ENCODE data around the gene EPHA4.

The EPHA4 gene

DNA sequence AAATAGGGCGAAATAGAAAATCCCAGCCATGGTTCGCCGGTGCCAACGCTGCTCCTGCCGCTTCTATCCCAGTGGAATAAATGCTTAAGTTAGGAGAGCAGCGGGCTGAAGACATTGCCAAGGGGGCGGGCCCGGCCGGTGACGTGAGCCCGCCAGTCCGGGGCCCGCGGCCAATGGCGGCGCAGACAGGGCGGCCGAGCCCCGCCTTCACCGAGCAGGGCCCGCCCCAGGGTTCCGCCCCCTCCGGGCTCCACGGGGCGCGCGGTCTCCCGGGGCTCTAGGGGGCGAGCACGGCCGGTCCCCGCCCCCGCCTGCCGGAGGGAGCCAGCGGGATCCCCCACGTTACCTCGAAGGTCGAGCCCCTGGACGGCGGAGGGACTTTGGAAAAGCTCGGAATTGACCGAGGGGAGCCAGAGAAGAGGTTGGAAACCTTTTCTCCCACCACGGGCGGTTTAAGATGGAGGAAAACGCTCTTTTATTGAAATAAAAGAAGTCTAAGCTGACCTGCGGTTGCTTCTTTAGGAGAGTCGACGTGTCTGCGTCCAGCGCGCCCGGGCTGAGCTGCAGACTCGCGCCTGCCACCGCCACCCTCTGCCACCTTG is at the start of gene EPHA4:
Gene EPHA4, minus strand, starts transcription at position 86 of the 602 bp plus-strand sequence. Its CDS starts 56 bp downstream, at position 30.
- H3K4me3 ChIP-seq (ENCODE audit: low read depth, low read length): peak within 1 kb of the TSS; percentile 85
- DNase-seq (ENCODE audit: low read depth): peak; percentile 52

- no peak for DNase-seq (ENCODE audit: low read depth)
- no peak overlapping the region for H3K4me3 ChIP-seq (ENCODE audit: low read depth, low read length)
Measured at GRCh38 chr2:221618007-221618406, 45.9 kb upstream of the EPHA4 start.

DNA sequence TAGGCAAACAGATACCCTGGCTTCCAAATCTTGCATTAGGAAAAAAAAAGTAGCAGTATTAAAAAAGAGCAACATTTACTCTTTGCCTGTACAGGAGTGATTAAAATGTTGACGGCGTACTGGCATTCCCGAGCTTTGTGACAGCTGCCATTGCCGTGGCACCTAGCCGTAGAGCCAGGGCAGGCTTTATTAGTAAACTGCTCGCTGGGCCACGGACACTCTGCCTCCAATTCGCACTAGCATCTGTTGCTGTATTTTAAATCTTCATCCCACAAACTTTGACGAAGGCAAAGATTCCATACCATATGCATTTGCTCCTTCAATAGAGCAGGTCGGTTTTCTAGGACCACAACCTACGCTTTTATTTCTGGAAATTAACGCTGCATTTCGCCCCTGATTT is 44.5 kb upstream of the EPHA4 start:
- H3K4me3 ChIP-seq (ENCODE audit: low read depth, low read length): no peak overlapping the region
- no peak for DNase-seq (ENCODE audit: low read depth)

DNA sequence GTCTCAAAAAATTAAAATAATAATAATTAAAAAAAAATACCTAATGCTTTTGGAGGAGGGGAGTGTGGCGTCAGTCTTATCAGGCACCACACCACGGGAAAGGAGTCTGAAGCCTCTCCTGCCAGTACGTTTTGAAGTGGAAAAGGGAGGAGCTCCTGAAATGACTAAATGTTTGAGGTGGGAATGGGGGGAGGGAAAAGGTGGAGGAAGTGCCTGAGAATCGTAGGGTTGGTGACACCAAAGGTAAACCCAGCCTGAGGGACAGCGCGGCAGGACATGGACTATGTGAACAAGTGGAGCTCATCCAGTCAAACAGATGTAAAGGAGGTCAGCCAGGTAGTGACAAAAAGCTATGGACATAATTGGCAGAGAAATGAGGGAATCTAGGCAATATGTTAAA is 42.2 kb upstream of the EPHA4 start:
- H3K4me3 ChIP-seq (ENCODE audit: low read depth, low read length): no peak overlapping the region
- DNase-seq (ENCODE audit: low read depth): no peak

- H3K4me3 ChIP-seq (ENCODE audit: low read depth, low read length): no peak overlapping the region
- no peak for DNase-seq (ENCODE audit: low read depth)
Measured at GRCh38 chr2:221612800-221613199, 40.7 kb upstream of the EPHA4 start.

GRCh38 chr2:221612161-221612560 is 40.1 kb upstream of the EPHA4 start:
- no peak overlapping the region for H3K4me3 ChIP-seq (ENCODE audit: low read depth, low read length)
- no peak for DNase-seq (ENCODE audit: low read depth)

- no peak for DNase-seq (ENCODE audit: low read depth)
- no peak overlapping the region for H3K4me3 ChIP-seq (ENCODE audit: low read depth, low read length)
Measured at GRCh38 chr2:221610675-221611074, 38.6 kb upstream of the EPHA4 start.

DNA sequence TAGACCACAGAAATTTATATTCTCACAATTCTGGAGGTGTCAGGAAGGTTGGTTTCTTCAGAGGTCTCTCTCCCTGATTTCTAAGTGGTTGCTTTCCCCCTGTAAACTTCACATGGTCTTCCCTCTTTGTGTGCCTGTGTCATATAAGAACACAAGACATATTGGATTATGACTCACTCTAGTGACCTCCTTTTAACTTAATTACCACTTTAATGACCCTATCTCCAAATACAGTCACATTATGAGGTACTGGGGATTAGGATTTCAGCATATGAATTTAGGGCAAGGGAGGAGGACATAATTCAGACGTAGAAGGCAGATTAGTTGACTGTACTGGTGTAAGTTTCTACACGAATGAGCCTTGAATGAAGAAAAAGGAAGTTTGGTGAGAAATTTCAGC is 38.2 kb upstream of the EPHA4 start:
- no peak overlapping the region for H3K4me3 ChIP-seq (ENCODE audit: low read depth, low read length)
- DNase-seq (ENCODE audit: low read depth): no peak

DNA sequence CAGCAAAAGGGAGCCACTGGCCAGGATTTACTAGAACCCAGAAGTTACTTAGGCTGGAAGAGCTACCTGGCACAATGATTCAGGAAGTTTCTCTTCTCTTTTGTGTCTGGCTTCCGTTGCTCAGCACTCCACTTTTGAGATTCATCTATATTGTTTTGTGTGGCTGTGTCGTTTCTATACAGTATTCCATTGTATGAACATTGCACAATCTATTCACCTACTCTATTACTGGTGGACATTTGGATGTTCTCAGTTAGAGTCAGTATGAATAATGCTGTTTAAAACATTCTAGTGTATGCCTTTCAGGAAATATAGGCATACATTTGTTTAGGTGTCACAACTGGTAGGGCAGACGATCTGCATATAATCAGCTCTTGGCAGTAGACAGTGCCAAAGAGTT is 36.3 kb upstream of the EPHA4 start:
- DNase-seq (ENCODE audit: low read depth): no peak
- H3K4me3 ChIP-seq (ENCODE audit: low read depth, low read length): no peak overlapping the region

GRCh38 chr2:221606424-221606823 is 34.3 kb upstream of the EPHA4 start:
- no peak overlapping the region for H3K4me3 ChIP-seq (ENCODE audit: low read depth, low read length)
- no peak for DNase-seq (ENCODE audit: low read depth)

DNA sequence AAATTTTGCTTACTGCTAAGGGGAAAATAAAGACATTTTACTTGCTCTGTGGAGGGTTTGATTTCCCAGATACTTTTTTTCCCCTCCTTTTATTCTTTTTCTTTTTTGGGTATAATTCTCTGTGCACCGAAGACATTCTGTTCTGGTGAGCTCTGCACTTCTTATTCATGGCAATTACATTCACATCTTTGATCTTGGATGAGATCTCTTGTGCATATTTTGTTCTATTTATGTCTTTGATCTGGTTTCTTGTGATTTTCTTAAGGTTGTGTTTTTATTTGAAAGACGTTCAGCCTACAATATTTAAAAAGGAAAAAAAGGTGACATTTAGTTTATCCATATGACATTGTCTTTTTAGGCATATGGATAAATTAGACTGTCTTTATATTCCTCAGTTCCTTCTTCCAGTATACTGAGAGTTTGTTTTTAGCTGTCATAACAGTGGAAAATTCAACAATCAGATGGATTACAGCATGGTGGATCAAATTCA is 33.7 kb upstream of the EPHA4 start:
- H3K4me3 ChIP-seq (ENCODE audit: low read depth, low read length): no peak overlapping the region
- no peak for DNase-seq (ENCODE audit: low read depth)

DNA sequence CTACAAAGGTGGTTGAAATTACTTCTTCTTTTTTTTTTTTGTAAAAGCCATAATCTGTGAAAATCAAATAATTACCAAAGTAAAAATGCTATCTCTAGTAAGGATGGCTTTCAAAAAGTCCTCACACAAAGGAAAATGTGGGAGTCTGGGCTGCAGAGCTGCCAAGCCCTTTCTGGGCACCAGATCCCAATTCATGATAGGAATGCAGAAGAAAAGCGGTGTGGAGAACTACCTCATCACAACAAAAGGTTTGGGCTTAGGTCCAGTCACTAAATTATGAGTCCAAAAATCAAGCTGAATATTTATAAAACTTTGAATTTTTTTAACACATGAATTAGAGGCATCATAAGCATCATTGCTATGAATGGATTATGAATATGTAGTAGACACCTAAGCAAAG is 30.8 kb upstream of the EPHA4 start:
- no peak for DNase-seq (ENCODE audit: low read depth)
- H3K4me3 ChIP-seq (ENCODE audit: low read depth, low read length): no peak overlapping the region

DNA sequence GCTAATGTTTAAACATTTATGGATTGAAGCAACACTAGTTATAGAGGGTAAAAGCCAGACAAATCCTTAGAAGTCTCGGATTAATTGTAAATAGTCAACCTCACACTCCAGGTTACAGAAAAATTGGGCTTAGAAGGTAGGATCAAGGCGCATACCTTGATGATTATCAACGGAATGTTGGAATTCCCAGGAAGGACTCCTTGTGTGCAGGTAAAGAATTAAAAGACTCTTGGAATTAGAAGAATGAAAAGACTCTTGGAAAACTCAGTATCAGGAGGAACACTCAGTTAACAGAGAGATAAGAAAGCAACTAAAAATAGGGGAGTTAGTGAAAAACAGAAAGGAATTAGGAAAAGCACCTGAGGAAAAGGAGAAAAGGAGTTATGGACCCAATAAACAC is 29.3 kb upstream of the EPHA4 start:
- DNase-seq (ENCODE audit: low read depth): no peak
- no peak overlapping the region for H3K4me3 ChIP-seq (ENCODE audit: low read depth, low read length)

DNA sequence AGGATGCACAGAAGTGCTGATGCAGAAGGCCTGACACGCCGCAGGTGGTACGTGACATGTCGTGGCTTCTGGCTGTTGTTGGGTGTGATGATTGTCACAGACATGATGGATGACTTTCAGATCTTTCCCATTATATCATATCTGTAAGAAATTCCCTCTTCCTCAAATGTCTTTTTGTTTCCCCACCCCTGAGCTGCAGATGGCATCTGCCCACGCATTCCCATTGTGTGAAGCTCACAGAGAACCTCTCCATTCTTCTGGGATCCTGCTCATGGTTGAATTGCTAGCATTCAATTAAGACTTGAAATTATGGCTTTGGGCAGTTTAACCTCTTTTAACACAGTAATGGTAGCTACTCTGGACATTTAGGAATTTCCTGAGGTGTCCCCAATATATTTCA is 28.3 kb upstream of the EPHA4 start:
- DNase-seq (ENCODE audit: low read depth): no peak
- H3K4me3 ChIP-seq (ENCODE audit: low read depth, low read length): no peak overlapping the region

DNA sequence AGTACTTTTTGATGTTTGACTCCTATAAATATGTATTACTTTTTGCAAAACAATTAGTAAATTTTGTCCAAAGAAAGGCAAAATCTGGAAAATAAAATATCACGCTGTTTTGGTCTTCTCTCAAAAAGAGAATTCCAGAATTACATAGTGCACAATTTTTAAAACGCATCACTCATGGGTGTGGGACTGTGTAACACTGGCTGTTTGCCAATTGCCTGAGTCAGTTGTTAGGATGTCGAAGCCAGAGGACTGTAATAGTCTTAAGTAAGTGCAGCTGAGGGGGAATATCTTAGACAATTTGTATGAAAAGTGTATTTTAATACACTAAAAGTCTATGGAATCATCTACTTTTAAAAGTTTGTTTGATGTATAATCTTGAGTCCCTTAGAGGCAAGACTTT is 24.1 kb upstream of the EPHA4 start:
- H3K4me3 ChIP-seq (ENCODE audit: low read depth, low read length): no peak overlapping the region
- DNase-seq (ENCODE audit: low read depth): no peak

DNA sequence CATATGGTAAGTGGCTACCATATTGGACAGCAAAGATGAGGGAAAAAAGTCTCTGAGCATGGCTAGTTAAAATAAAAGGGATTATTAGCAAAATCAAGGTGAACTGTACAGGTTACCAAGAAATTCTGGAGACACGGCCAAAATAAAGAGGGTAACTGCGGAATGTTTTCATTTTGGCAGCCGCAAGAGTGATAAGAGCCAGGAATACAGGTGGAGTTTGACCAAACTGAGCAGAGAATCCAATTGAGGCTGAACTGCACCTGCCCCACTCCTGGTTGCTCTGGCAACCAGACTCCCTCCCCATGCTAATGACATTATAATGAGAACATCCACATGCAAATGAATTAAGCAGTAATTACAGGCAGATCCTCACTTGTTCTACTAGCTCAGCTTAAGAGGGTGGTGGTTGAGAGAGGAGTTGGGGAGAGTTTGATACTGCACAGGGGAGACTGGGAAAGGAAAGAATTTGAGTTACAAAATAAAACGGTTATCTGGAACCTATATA is 18.8 kb upstream of the EPHA4 start:
- DNase-seq (ENCODE audit: low read depth): no peak
- H3K4me3 ChIP-seq (ENCODE audit: low read depth, low read length): no peak overlapping the region

DNA sequence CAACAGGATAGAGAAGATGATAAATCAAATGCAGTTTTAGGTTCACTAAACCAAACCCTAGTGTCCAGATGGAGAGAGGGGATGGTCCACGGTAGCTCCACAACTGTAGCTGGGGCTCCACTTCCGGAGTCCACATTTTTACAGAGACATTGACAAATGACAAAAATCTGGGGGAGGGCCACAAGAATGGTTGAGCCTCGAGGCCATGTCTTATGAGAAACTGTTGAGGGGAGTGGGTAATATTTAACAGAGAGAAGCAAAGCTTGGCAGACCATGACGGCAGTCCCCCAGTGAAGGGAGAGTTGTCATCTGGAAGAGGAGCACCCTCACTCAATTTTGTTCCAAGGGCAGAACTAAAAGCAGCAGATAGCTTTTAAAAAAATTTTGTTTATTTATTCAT is 17.6 kb upstream of the EPHA4 start:
- no peak for DNase-seq (ENCODE audit: low read depth)
- H3K4me3 ChIP-seq (ENCODE audit: low read depth, low read length): no peak overlapping the region

DNA sequence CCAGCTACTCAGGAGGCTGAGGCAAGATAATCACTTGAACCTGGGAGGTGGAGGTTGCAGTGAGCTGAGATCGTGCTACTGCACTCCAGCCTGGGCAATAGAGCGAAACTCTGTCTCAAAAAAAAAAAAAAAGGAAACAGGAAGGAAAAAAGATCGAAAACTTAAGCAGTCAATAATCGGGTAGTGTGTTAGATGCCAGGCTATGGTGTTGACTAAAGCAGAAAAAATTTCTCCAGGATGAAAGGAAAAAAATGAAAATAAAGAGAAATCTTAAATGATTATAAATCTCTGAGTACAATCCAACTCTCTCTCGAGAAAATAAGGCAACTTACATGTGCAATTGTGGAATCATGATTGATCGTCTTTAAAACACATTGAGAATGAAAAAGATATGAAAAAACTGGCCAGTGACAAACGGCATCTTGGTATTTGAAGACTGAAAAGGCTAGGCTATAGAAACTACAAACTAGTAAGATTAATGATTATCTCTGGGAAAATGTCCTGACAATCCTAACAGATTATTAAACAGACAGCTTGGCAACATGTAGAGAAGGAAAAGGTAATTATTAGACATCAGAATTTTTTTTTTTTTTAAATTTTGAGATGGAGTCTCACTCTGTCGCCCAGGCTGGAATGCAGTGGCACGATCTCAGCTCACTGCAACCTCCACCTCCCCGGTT is 16.3 kb upstream of the EPHA4 start:
- H3K4me3 ChIP-seq (ENCODE audit: low read depth, low read length): no peak overlapping the region
- no peak for DNase-seq (ENCODE audit: low read depth)

DNA sequence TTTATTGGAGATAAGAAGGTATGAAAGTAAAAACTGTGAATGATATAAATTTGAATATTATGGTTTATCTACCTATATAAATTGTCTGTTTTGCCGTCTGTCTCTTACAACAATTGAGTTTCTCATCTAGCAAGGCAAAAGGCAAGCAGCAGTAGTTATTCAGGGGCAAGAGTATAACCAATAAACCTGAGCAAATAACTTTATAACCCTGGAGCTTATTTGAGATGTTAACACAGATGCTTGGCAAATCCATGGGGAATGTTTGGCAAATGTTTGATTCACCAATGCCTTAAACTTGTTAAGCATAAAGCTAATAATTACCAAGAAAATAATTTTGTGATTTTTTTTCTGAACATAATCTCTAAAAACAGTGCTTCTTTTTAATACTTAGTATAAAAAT is 9.9 kb upstream of the EPHA4 start:
- no peak overlapping the region for H3K4me3 ChIP-seq (ENCODE audit: low read depth, low read length)
- DNase-seq (ENCODE audit: low read depth): no peak

- DNase-seq (ENCODE audit: low read depth): no peak
- H3K4me3 ChIP-seq (ENCODE audit: low read depth, low read length): peak overlapping the region; percentile 85
Measured at GRCh38 chr2:221574231-221574570, 2.1 kb upstream of the EPHA4 start.
